HuH-7.5 (cell line): ENCODE results near the gene HHIP.

Source experiments
- DNase-seq: peaks from one replicate; pipeline ENCODE4 v3.0.0; 2011; ENCODE audit warnings: low spot score

HHIP gene

DNA sequence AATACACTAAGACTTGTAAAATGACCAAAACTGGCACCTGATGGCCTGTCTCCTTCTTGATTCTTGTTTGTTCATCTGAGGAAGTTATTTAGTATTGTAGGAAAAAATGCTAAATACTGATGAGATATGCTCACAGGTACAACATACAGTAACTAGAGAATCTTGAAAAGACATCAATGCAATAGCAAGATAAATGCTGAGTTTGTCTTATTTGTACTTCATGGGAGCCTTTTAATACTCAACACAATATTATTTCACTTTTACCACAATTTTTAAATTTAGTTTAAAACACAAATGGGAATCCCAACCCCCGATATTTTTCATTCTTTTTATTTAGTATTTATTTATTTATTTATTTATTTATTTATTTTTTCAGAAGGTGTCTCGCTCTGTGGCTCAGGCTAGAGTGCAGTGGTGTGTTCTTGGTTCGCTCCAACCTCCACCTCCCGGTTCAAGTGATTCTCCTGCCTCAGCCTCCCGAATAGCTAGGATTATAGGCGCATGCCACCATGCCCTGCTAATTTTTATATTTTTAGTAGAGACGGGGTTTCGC is 12.1 kb downstream of the HHIP start:
- DNase-seq, result no peak

DNA sequence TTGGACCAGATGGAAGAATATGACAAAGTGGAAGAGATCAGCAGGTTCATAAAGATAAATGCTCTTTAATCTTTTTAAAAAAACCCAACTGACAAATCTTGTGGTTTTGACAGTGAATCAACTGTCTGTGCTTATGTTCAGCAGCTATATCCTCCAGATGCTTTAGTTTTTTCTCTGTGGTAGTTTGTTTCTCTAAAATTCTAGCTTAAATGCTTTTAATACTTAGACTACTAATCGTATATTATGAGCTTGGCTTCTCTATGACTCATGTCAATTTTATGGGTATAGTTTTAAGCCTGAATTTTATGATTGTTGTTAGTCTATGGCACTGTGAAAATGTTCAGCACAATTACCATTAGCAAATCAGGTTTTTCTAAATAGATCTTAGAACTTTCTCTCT is 12.9 kb downstream of the HHIP start:
- DNase-seq, result no peak

- no peak for DNase-seq
Observed at GRCh38 chr4:144659447-144659846, 13.5 kb downstream of the HHIP start.

GRCh38 chr4:144663834-144664475 is 18.0 kb downstream of the HHIP start:
- DNase-seq, result no peak

DNA sequence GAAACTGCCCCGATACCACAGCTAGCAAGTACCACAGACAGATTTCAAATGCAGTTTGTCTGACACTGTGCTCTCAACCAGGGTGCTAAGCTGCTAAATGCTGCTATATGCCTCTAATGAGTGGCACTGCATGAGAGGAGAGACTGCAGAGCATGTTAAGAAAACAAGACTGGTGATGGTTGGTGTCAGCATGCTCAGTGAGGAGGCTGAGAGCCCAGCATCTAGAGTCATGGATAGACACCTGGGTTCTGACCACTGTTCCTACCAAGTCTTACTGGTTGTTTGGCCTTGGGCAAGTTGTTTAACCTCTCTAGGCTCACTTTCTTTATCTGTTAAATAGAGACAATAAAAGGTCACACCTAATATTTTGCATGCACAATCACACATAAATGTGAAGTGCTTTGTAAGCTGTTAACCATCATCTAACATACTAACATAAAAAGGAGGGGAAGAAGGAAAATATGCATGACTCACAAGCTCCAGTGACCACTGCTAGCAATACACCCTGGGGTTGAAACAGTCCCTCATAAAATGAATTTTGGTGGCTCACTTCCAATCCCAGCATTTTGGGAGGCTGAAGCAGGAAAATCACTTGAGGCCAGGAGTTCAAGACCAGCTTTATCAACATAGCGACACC is 20.7 kb downstream of the HHIP start:
- no peak for DNase-seq

DNA sequence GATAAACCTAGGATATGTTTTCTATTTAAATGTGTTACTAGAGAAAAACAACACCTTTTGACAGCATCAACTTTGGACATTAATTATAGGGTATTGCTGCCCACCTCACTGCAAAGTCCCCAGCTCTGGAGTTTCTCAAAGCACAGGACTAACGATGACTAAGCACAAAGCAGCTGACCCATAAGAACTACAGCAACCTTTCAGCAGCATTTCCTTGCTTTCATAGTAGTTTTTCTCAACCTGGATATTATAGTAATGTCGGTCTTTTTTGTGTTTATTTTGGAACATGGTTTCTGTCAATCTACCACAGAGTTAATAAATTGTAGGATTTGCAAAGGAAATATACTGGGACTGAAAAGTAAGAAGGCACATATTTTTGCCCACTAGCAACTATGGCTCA is 21.5 kb downstream of the HHIP start:
- no peak for DNase-seq

DNA sequence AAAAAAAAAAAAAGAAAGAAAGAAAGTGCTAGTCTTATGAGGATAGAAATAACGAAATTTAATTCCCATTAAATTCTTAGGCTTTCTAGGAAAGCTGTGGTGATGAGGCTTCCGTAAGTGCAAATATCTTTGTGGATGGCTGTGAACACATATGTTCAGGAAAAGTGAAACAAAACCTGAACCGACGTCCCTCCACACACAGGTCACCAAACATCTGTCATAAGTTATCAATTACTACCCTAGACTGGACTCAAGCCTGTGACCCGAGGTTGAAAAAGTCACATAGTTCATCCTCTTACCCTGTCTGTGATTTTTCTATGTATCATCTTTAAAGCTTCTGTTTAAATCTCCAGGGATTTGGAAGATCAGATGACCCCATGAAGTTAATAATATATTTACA is 24.8 kb downstream of the HHIP start:
- no peak for DNase-seq

DNA sequence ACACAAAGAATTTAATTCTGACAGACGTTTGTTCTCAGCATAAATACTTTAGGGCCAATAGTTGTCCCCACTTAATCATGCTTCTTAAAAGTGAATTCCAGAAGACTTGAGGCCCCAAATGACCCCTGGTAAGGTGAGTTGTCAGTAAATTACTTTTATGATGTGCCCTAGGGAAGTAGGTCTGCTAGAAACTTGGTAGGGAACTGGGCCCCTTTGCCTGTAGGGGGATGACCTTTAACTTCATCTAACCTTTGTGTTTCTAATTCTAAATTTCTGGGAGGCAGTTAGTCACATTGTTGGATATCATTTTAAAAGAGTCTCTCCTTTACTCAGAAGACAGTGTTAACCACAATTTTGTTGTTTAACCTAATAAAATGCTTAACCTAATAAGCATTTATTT is 28.8 kb downstream of the HHIP start:
- no peak for DNase-seq

GRCh38 chr4:144681806-144682205 is 35.9 kb downstream of the HHIP start:
- DNase-seq, result no peak

GRCh38 chr4:144683516-144683915 is 37.6 kb downstream of the HHIP start:
- no peak for DNase-seq

- no peak for DNase-seq
Observed at GRCh38 chr4:144685911-144686310, 40.0 kb downstream of the HHIP start.

DNA sequence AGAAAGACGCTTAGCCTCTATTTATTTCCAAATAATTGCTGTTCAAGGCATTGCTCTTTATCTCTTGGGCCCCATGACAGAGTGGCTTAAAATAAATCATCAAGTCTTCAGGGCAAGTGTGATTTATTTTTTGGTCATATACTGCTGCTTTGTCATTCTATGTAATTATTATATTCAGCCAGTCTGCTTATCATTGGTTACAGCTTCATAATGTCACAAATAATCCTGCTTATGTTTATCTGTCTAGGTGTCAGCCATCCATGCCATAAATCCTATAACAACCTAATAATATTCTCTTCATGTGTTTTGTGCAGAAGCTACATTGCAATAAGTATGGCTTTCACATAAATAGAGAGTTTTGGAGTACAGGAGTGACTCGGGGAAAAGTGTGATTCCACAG is 41.0 kb downstream of the HHIP start:
- no peak for DNase-seq

DNA sequence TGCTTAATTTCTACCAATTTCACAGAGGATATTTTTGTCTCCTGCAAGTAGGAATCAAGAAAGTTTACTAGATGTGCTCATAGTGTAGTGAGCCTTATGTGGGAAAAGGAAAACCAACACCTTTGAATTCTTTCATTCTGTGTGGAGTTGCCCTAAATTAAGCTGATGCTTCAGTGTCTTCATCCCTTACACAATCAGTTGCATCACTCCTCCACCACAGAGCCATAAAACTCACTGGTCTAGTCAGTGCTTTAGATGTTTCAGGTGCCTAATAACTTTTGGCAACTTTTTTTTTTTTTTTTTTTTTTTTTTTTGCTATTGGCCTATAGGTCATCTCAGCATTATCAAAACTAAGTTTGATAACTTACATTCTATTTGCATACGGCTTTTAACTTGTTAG is 41.5 kb downstream of the HHIP start:
- DNase-seq, result no peak

GRCh38 chr4:144688035-144688569 is 42.1 kb downstream of the HHIP start:
- DNase-seq, result no peak

DNA sequence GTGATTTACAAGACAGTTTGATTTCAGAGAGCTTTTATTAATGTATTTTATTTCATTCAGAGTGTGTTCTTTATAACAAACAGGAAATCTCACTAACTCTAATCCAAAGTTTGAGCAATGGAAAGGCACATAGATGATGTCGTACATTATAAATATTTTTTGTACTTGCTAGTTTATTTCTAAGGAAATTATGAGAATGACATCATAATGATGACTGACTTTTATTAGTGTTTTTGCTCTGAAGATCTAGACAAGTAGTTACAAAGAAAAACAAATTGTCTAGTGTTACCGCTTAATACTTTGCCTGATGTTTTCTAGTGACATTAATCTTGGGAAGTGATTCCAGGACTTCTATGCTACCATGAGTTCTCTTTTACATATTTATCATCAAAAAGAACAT is 43.2 kb downstream of the HHIP start:
- no peak for DNase-seq

GRCh38 chr4:144695721-144696120 is 49.8 kb downstream of the HHIP start:
- DNase-seq, result no peak

DNA sequence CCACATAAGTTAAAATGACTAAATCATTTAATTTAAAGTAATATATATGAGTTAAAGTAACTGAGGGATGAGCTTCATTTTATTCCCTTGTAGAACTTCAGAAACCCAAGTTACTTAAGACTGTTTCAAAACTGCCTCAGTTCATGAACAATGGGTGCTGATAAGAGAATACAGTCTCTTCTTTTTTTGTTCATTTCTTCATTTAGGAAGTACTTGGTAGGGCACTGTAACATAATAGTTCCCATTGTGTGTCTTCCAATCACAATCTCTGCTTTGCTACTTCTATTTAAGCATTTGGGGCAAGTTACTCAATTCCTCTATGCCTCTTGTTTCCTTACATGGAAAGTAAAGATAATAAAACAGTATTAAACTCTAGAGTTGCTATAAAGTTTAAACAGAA is 50.4 kb downstream of the HHIP start:
- no peak for DNase-seq

DNA sequence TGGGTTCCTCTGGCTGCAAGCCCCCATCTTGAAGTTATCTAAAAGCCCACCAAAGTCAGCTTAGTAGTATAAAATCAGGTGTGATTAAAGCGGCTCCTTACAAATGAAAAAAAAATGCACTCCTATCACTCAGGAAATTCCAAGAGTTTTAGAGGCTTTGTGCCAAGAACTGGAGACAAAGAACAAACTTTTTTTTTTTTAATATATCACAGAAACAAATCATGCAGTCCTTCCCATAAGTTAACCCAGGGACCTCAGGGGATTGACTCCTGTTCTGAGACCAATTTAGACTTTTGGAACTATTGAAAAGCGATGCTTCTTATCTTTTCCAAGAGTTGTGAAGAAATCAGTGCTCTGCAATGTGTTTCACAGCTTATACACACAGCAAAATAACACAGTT is 53.6 kb downstream of the HHIP start:
- DNase-seq, result no peak

DNA sequence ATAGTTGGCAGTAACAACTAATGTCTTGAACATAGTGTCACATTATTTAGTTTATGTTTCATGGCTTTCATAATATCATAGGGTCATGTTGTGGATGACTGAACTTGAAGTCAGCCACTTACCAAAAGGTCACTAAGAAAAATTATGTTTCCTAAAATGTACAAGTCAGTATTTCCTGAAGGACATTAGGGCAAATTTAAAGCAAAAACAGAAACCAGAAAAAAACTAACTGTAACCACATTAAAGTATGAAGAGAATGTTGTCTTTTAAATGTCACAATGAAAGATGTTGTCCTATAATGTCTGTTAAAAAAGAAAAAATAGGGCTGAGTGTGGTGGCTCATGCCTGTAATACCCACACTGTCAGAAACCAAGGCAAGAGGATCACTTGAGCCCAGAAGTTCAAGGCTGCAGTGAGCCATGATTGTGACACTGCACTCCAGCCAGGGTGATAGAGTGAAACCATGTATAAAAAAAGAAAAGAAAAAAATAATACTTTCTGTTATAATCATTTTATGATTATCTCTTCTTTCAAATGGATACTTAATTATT is 55.8 kb downstream of the HHIP start:
- no peak for DNase-seq

GRCh38 chr4:144703494-144703893 is 57.5 kb downstream of the HHIP start:
- no peak for DNase-seq

DNA sequence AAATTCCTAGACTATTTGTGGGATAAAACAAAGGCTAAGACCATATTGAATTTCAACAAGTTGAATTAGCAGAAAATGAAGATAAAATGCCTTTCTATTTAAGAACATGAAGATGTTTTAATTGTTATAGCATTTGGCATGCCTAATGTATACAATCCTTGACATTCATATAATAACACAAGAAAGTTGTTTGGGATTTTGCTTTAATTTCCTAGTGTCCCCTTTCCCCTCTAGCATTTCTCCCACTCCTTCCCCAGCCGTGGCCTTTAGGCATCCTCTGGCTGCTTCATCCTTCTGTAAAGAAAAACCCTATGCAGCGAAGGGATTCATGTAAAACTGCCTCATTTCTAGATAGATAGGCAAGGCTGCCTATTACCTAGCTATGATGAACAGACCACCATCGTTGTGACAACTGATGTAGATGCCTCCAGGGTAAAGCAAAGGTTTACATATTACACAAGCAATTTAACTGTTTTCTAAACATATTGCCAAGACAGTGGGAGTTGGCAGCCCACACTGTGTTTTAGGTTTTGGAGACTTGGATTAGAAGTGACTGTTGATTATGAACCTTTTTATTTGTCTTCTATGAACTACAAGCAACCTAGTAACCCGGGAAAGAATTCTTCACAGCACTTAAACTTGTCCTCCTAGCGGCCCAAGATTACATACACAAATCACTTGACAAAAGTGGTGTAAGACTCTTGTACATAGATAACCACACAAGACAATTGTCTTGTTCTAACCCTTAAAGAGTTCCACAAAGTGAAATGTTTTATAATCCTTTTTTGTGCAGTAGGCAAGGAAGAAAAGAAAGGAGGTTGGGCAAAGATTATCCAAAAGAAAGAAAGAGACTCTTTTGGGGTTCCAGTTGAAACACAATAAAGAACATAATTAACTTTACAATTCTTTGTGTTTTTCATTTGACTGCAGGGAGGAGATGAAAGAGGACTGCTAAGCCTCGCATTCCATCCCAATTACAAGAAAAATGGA is 59.9 kb downstream of the HHIP start:
- DNase-seq, result no peak

GRCh38 chr4:144709159-144709558 is 63.2 kb downstream of the HHIP start:
- DNase-seq, result no peak
